Subcutaneous adipose tissue (tissue), 4 donors: ENCODE results near the gene CATSPERD. TPM values are rescaled to one million over a fixed set of nuclear protein-coding genes. Genes with fewer than 3 reads are reported as not detected.

Experiments used
- CTCF ChIP-seq: fragments of 450-650 bp; IDR thresholded peaks from one replicate; pipeline ENCODE4 v1.5.1; 2016; ENCODE audit warnings: low read depth, mild to moderate bottlenecking, control low read depth, antibody characterized with exemption, moderate library complexity
- total RNA-seq, 4 donors: library from RNA; depleted of rRNA; stranded (reverse); fragments of >200 nt; gene quantifications; one replicate each; pipeline ENCODE4 v1.1.0, GENCODE V29; 2016

Gene CATSPERD
- total RNA-seq, 4 donors from 2014 or later: not detected

- no peak for TF ChIP-seq CTCF
Observed at GRCh38 chr19:5718579-5719273, 1.7 kb upstream of the CATSPERD start.

- no peak for TF ChIP-seq CTCF
Observed at GRCh38 chr19:5719274-5719960, 1.0 kb upstream of the CATSPERD start.

- TF ChIP-seq CTCF: no peak
Observed at GRCh38 chr19:5727453-5728050, 7.1 kb downstream of the CATSPERD start.

GRCh38 chr19:5738423-5738822 is 18.0 kb downstream of the CATSPERD start:
- TF ChIP-seq CTCF: no peak

- no peak for TF ChIP-seq CTCF
Observed at GRCh38 chr19:5742051-5742450, 21.6 kb downstream of the CATSPERD start.

- no peak for TF ChIP-seq CTCF
Observed at GRCh38 chr19:5743630-5744029, 23.2 kb downstream of the CATSPERD start.

GRCh38 chr19:5749505-5749904 is 29.1 kb downstream of the CATSPERD start:
- TF ChIP-seq CTCF: no peak
